Neuronal stem cell (in vitro differentiated cells): ENCODE measurements around the gene MRPL43.

Experiments
- DNase-seq: peaks from one replicate; pipeline ENCODE4 v3.0.0-alpha.2; 2013; ENCODE audit warnings: low spot score
- H2AFZ ChIP-seq: one replicate; pipeline ENCODE4 v1.6.1; 2013; ENCODE audit warnings: mild to moderate bottlenecking, low read length, inconsistent platforms
- H2AK5ac ChIP-seq: 2 replicates; pipeline ENCODE4 v1.6.1; 2013; ENCODE audit warnings: low read depth, mild to moderate bottlenecking, inconsistent platforms, low read length, moderate library complexity, mixed read lengths
- H2BK120ac ChIP-seq: 2 replicates; pipeline ENCODE4 v1.6.1; 2013; ENCODE audit warnings: low read depth, mild to moderate bottlenecking, inconsistent platforms, low read length, moderate library complexity, mixed read lengths
- H2BK12ac ChIP-seq: one replicate; pipeline ENCODE4 v1.6.1; 2013; ENCODE audit warnings: low read length, inconsistent platforms
- H2BK15ac ChIP-seq: 2 replicates; pipeline ENCODE4 v1.6.1; 2013; ENCODE audit warnings: mild to moderate bottlenecking, low read length, inconsistent platforms, mixed read lengths
- H2BK5ac ChIP-seq: one replicate; pipeline ENCODE4 v1.6.1; 2013; ENCODE audit warnings: inconsistent platforms, mild to moderate bottlenecking, low read length, moderate library complexity
- H3K14ac ChIP-seq: one replicate; pipeline ENCODE4 v1.6.1; 2013; ENCODE audit warnings: low read length, inconsistent platforms
- H3K18ac ChIP-seq: 2 replicates; pipeline ENCODE4 v1.6.1; 2013; ENCODE audit warnings: low read length, inconsistent platforms
- H3K23ac ChIP-seq: 2 replicates; pipeline ENCODE4 v1.6.1; 2013; ENCODE audit warnings: low read depth, mild to moderate bottlenecking, mixed read lengths, low read length, inconsistent platforms; ENCODE audit not compliant: poor library complexity
- H3K27ac ChIP-seq: replicated peaks from 3 replicates; pipeline ENCODE4 v1.5.1; 2013; ENCODE audit warnings: low read length, inconsistent platforms
- H3K27me3 ChIP-seq, 3 experiments: 2 replicates each; pipeline ENCODE4 v1.6.1; 2013; ENCODE audit warnings: low read length in 3 of 3, mild to moderate bottlenecking in 2 of 3, inconsistent platforms in 1 of 3, low read depth in 1 of 3, mixed read lengths in 1 of 3, moderate library complexity in 1 of 3; ENCODE audit not compliant: control insufficient read depth in 3 of 3, insufficient read depth in 3 of 3
- H3K36me3 ChIP-seq, 2 donors: replicated peaks in 1 of 2; 2 replicates each; pipeline ENCODE4 v1.6.1; 2013; ENCODE audit warnings: low read length in 2 of 2; ENCODE audit not compliant: control insufficient read depth in 2 of 2, insufficient read depth in 2 of 2
- H3K4ac ChIP-seq: 2 replicates; pipeline ENCODE4 v1.6.1; 2013; ENCODE audit warnings: inconsistent platforms, mild to moderate bottlenecking, low read length, moderate library complexity
- H3K4me1 ChIP-seq, 2 donors: 1 replicate in 1 of 2; 2 replicates in 1 of 2; pipeline ENCODE4 v1.6.1; 2013; ENCODE audit warnings: low read length in 2 of 2, low read depth in 1 of 2; ENCODE audit not compliant: control insufficient read depth in 2 of 2, insufficient read depth in 1 of 2
- H3K4me2 ChIP-seq: one replicate; pipeline ENCODE4 v1.6.1; 2013; ENCODE audit warnings: mild to moderate bottlenecking, low read length, inconsistent platforms; ENCODE audit not compliant: insufficient read depth, poor library complexity, severe bottlenecking
- H3K4me3 ChIP-seq, 2 donors: 2 replicates each; pipeline ENCODE4 v1.5.1; 2013; ENCODE audit warnings: low read length in 2 of 2, mild to moderate bottlenecking in 2 of 2, inconsistent platforms in 1 of 2, moderate library complexity in 1 of 2
- H3K79me1 ChIP-seq: one replicate; pipeline ENCODE4 v1.6.1; 2013; ENCODE audit warnings: low read depth, mild to moderate bottlenecking, inconsistent platforms, low read length, moderate library complexity
- H3K9ac ChIP-seq: one replicate; pipeline ENCODE4 v1.6.1; 2013; ENCODE audit warnings: mild to moderate bottlenecking, low read depth, low read length, inconsistent platforms; ENCODE audit not compliant: poor library complexity
- H3K9me3 ChIP-seq, 2 donors: replicated peaks in 1 of 2; 2 replicates each; pipeline versions ENCODE3 to v1.6.1; 2013; ENCODE audit warnings: low read length in 2 of 2, mild to moderate bottlenecking in 2 of 2, inconsistent platforms in 1 of 2, low read depth in 1 of 2, mixed read lengths in 1 of 2, moderate library complexity in 1 of 2; ENCODE audit not compliant: control insufficient read depth in 2 of 2, insufficient read depth in 1 of 2
- H4K8ac ChIP-seq: one replicate; pipeline ENCODE4 v1.6.1; 2013; ENCODE audit warnings: low read depth, mild to moderate bottlenecking, inconsistent platforms, low read length, moderate library complexity
- H4K91ac ChIP-seq: one replicate; pipeline ENCODE4 v1.6.1; 2013; ENCODE audit warnings: low read length, low read depth, mild to moderate bottlenecking, inconsistent platforms; ENCODE audit not compliant: poor library complexity
- WGBS, 2 donors: extraction: QIAGEN DNeasy Blood & Tissue Kit; methylation state at CpG; one replicate each; pipeline ENCODE4 v1.1.7; 2013; ENCODE audit warnings: missing lambda C conversion rate in 2 of 2, mixed read lengths in 1 of 2; ENCODE audit not compliant: insufficient read length in 2 of 2, insufficient replicate concordance in 1 of 2; ENCODE audit errors: extremely low coverage in 2 of 2; 5-methylcytosine and 5-hydroxymethylcytosine counted together

MRPL43 gene

GRCh38 chr10:101031128-101031795, 44.0 kb upstream of the MRPL43 start, which contains the start of the genes PDZD7 and SFXN3:
PDZD7 (minus strand) TSS chr10:101031129; CDS start chr10:101030219, 910 bp downstream.
SFXN3 (plus strand) TSS chr10:101031234; CDS start chr10:101034695, 3,461 bp downstream.
- H3K9me3 ChIP-seq = peaks cover 0 to 2% of the 10 kb centered on the region in 2 donors
- peaks cover 32 to 35% of the 10 kb centered on the region in 2 donors for H3K4me1 ChIP-seq
- H3K14ac ChIP-seq = no peak within 1 kb of the TSS
- H4K8ac ChIP-seq = no peak within 1 kb of the TSS
- H3K36me3 ChIP-seq = no peaks in the 10 kb centered on the region
- H3K4me2 ChIP-seq = peak within 1 kb of the TSS; percentile 75
- DNase-seq = peak; percentile 82
- WGBS, 2 donors = no CpG with 5 or more reads among the region's 38 CpGs
- no peak within 1 kb of the TSS for H2BK5ac ChIP-seq
- H3K79me1 ChIP-seq = no peaks in the 10 kb centered on the region
- H4K91ac ChIP-seq = no peak within 1 kb of the TSS
- peak within 1 kb of the TSS; percentile 37 for H3K18ac ChIP-seq
- peak within 1 kb of the TSS; percentile 60 for H3K23ac ChIP-seq
- H3K27ac ChIP-seq = no peak within 1 kb of the TSS
- no peak within 1 kb of the TSS for H2BK12ac ChIP-seq
- peaks cover 11 to 75% (median 55%) of the 10 kb centered on the region in 3 experiments for H3K27me3 ChIP-seq
- peak within 1 kb of the TSS; percentile 92 for H2AFZ ChIP-seq
- H2BK15ac ChIP-seq = no peak within 1 kb of the TSS
- peak within 1 kb of the TSS; percentile 32 for H3K9ac ChIP-seq
- peak within 1 kb of the TSS; percentile 42 for H2BK120ac ChIP-seq
- no peak within 1 kb of the TSS for H3K4ac ChIP-seq
- H2AK5ac ChIP-seq = peak within 1 kb of the TSS; percentile 51
- peak within 1 kb of the TSS; percentile 39 to 70 for H3K4me3 ChIP-seq

DNA sequence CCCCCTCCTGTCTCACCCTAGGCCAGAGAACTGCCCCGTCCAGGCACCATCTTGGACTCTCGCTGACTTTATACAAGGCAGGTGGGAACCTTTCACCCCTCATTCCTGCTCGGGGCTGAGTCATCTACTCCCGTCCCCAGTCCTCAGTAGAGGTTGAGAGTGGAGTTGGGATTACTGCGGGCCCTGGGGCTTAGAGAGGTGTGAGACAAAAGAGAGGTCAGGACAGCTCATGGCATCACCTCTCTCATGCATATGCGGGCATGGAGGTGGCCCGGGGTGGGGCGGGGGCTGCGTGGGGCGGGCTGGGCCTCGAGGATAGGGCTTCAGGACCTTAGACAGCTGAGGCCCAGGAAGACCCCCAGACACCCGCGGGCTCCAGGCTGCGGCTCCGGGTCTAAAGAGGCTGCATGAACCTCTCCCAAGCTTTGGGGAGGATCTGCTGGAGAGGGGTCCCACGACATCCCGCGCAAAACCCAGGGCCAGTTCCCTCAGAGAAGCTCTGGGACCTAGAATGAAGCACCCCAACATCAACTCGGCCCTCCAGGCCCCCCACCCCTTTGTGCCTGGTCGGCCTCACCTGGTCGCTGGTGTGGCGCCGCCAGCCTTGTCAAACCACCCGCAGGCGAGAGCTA, 43.3 kb upstream of the MRPL43 start:
- Histone ChIP-seq H2AK5ac (no peak overlapping the region), H4K8ac (no peak overlapping the region), H3K18ac (no peak overlapping the region), H3K4ac (no peak overlapping the region), H3K9me3 (no peaks in the 10 kb centered on the region), H3K23ac (no peak overlapping the region), H2BK15ac (no peak overlapping the region), H2BK12ac (no peak overlapping the region), H2BK120ac (no peak overlapping the region), H2AFZ (peak overlapping the region; percentile 92), H3K27ac (no peak overlapping the region), H3K14ac (no peak overlapping the region), H3K27me3 (peaks cover 11 to 71% (median 51%) of the 10 kb centered on the region in 3 experiments), H3K36me3 (no peaks in the 10 kb centered on the region), H3K79me1 (no peaks in the 10 kb centered on the region), H3K4me1 (peaks cover 32 to 35% of the 10 kb centered on the region in 2 donors), H3K9ac (no peak overlapping the region), H4K91ac (no peak overlapping the region), H3K4me3 (peak overlapping the region; percentile 39 to 52), H2BK5ac (no peak overlapping the region), H3K4me2 (peak overlapping the region; percentile 75)
- WGBS, 2 donors = no CpG with 5 or more reads among the region's 25 CpGs
- no peak for DNase-seq

GRCh38 chr10:101029520-101030295, 42.4 kb upstream of the MRPL43 start:
- H3K9me3 ChIP-seq = no peaks in the 10 kb centered on the region
- H3K27ac ChIP-seq = no peak overlapping the region
- H3K4me2 ChIP-seq = no peak overlapping the region
- no peak overlapping the region for H3K4ac ChIP-seq
- H3K9ac ChIP-seq = no peak overlapping the region
- no CpG with 5 or more reads among the region's 27 CpGs for WGBS, 2 donors
- H4K91ac ChIP-seq = no peak overlapping the region
- peak overlapping the region; percentile 51 for H2AK5ac ChIP-seq
- no peak overlapping the region for H3K14ac ChIP-seq
- H3K27me3 ChIP-seq = peaks cover 11 to 63% (median 42%) of the 10 kb centered on the region in 3 experiments
- H2BK15ac ChIP-seq = no peak overlapping the region
- no peak overlapping the region for H2BK5ac ChIP-seq
- no peak overlapping the region for H2BK120ac ChIP-seq
- H3K36me3 ChIP-seq = no peaks in the 10 kb centered on the region
- H2AFZ ChIP-seq = peak overlapping the region; percentile 8
- H3K4me1 ChIP-seq = peaks cover 32 to 35% of the 10 kb centered on the region in 2 donors
- no peak for DNase-seq
- peak overlapping the region in 1 of 2 donors; percentile 5 for H3K4me3 ChIP-seq
- no peaks in the 10 kb centered on the region for H3K79me1 ChIP-seq
- H3K18ac ChIP-seq = peak overlapping the region; percentile 15
- no peak overlapping the region for H3K23ac ChIP-seq
- no peak overlapping the region for H2BK12ac ChIP-seq
- H4K8ac ChIP-seq = no peak overlapping the region
